HEK293 (cell line): ENCODE measurements around the gene ARPC1B.

Experiments used
- CTCF ChIA-PET: fragments of 350-600 bp; formaldehyde crosslinking; extraction: SDS; loops from one replicate; lab custom pipeline; 2021; ENCODE audit warnings: antibody characterized with exemption; lab: Yijun Ruan, JAX
- POLR2A ChIA-PET: fragments of 300-600 bp; formaldehyde crosslinking; extraction: SDS; loops from one replicate; lab custom pipeline; 2020; ENCODE audit warnings: antibody characterized with exemption, inconsistent platforms; lab: Yijun Ruan, JAX
- H3K27ac ChIP-seq: fragments of 200-500 bp; sonication (Bioruptor generic); 2 replicates; pipeline ENCODE4 v1.5.1; 2014; ENCODE audit warnings: low read depth, low read length, control low read depth, inconsistent platforms; ENCODE audit errors: extremely low read depth
- H3K36me3 ChIP-seq, 2 experiments: fragments of 200-500 bp in 1 of 2; sonication (Bioruptor generic) in 1 of 2; 1 replicate in 1 of 2; 2 replicates in 1 of 2; pipeline ENCODE4 v1.5.1; 2014 to 2017; ENCODE audit warnings: inconsistent platforms in 2 of 2, low read length in 2 of 2; ENCODE audit not compliant: control insufficient read depth in 2 of 2, insufficient read depth in 1 of 2
- H3K4me1 ChIP-seq: fragments of 200-500 bp; sonication (Bioruptor generic); 2 replicates; pipeline ENCODE4 v1.5.1; 2014; ENCODE audit warnings: mild to moderate bottlenecking, low read length, inconsistent platforms; ENCODE audit not compliant: control insufficient read depth, insufficient read depth
- H3K4me3 ChIP-seq: 2 replicates; pipeline ENCODE4 v1.5.1; 2011; ENCODE audit warnings: low read depth, mild to moderate bottlenecking, control low read depth, low read length, moderate library complexity
- H3K9me3 ChIP-seq: fragments of 200-500 bp; sonication (Bioruptor generic); 2 replicates; pipeline ENCODE4 v1.5.1; 2014; ENCODE audit warnings: low read depth, low read length, inconsistent platforms; ENCODE audit not compliant: control insufficient read depth, insufficient read depth
- EGR2 ChIP-seq: fragments of 450-650 bp; formaldehyde crosslinking; IDR thresholded peaks from 2 replicates; pipeline ENCODE4 v1.5.1; 2016; ENCODE audit warnings: low read depth, missing biosample characterization, missing genetic modification characterization
- GLIS1 ChIP-seq: fragments of 450-650 bp; formaldehyde crosslinking; IDR thresholded peaks from 2 replicates; pipeline ENCODE4 v1.5.1; 2016; ENCODE audit warnings: missing biosample characterization, missing genetic modification characterization
- KLF9 ChIP-seq: fragments of 450-650 bp; formaldehyde crosslinking; IDR thresholded peaks from 2 replicates; pipeline ENCODE4 v1.5.1; 2016; ENCODE audit warnings: missing biosample characterization, missing genetic modification characterization, low read depth
- ZBTB1 ChIP-seq: fragments of 450-650 bp; formaldehyde crosslinking; IDR thresholded peaks from 2 replicates; pipeline ENCODE4 v1.5.1; 2016; ENCODE audit warnings: missing biosample characterization, missing genetic modification characterization
- ZBTB17 ChIP-seq: fragments of 450-650 bp; formaldehyde crosslinking; IDR thresholded peaks from 2 replicates; pipeline ENCODE4 v1.5.1; 2016; ENCODE audit warnings: missing biosample characterization, missing genetic modification characterization
- ZNF341 ChIP-seq: fragments of 450-650 bp; formaldehyde crosslinking; IDR thresholded peaks from 2 replicates; pipeline ENCODE4; 2016; ENCODE audit warnings: low read depth, missing biosample characterization, missing genetic modification characterization
- ZNF548 ChIP-seq: fragments of 450-650 bp; formaldehyde crosslinking; IDR thresholded peaks from 2 replicates; pipeline ENCODE4 v1.5.1; 2016; ENCODE audit warnings: missing biosample characterization, missing genetic modification characterization
- ZNF623 ChIP-seq: fragments of 450-650 bp; formaldehyde crosslinking; IDR thresholded peaks from 2 replicates; pipeline ENCODE4 v1.5.1; 2016; ENCODE audit warnings: missing biosample characterization, missing genetic modification characterization
- ZSCAN16 ChIP-seq: fragments of 450-650 bp; formaldehyde crosslinking; IDR thresholded peaks from 2 replicates; pipeline ENCODE4 v1.5.1; 2016; ENCODE audit warnings: missing biosample characterization, missing genetic modification characterization
- TF ChIP-seq, protein P1 (sequence below): fragments of 450-650 bp; formaldehyde crosslinking; IDR thresholded peaks from 2 replicates; pipeline ENCODE4 v1.5.1; 2016; ENCODE audit warnings: missing biosample characterization, missing genetic modification characterization, borderline replicate concordance
- TF ChIP-seq, protein P2 (sequence below): fragments of 450-650 bp; formaldehyde crosslinking; IDR thresholded peaks from 2 replicates; pipeline ENCODE4 v1.5.1; 2016; ENCODE audit warnings: missing biosample characterization, missing genetic modification characterization, low read depth
- TF ChIP-seq, protein P3 (sequence below): fragments of 450-650 bp; formaldehyde crosslinking; IDR thresholded peaks from 2 replicates; pipeline ENCODE4 v1.5.1; 2016; ENCODE audit warnings: missing biosample characterization, missing genetic modification characterization
- TF ChIP-seq, protein P4 (sequence below): fragments of 450-650 bp; formaldehyde crosslinking; IDR thresholded peaks from 2 replicates; pipeline ENCODE4 v1.5.1; 2016; ENCODE audit warnings: missing biosample characterization, missing genetic modification characterization

ARPC1B gene

DNA sequence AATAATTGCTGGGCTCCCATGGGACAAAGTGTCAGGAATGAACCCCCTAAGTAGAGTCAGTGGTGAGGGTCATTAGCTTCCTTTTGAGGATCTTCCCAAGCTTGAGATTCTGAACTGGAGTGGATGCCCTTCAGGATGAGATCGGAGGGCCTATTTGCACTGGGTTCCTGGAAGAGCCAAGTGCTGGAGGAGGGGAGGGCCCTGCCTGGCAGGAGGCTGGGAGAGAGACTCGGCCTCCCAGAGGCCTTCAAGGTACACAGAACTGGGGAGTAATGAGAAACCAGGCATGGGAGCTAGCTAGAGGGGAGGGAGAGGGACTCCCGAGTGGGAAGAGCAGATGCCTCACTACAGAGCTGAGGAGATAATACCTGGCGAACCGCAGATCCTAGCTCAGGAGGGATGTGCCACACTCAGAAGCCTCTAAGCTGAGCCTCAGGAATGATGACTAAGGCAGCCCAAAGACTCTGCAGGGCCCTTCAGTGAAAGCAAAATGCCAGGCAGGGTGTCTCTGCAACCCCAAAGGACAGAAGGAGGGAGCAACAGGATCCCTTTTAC lies 24.4 kb downstream of the ARPC1B start:
- Histone ChIP-seq H3K4me1 (no peaks in the 10 kb centered on the region), H3K36me3 (peaks cover 35 to 88% of the 10 kb centered on the region in 2 experiments), H3K27ac (no peak overlapping the region), H3K4me3 (no peak overlapping the region), H3K9me3 (no peaks in the 10 kb centered on the region)
- ChIA-PET CTCF (interaction anchor here (0.6 to 0.7 kb wide), 2 partner anchors 11 to 74 kb away, joined by 3 read pairs; no protein-coding TSS in a partner anchor), POLR2A (interaction anchor here (1.0 to 1.8 kb wide), 3 partner anchors 8 to 24 kb away, joined by 3 to 10 read pairs (median 6); partner anchors contain the start of genes BUD31 and PDAP1)
- TF ChIP-seq, protein P1, sequence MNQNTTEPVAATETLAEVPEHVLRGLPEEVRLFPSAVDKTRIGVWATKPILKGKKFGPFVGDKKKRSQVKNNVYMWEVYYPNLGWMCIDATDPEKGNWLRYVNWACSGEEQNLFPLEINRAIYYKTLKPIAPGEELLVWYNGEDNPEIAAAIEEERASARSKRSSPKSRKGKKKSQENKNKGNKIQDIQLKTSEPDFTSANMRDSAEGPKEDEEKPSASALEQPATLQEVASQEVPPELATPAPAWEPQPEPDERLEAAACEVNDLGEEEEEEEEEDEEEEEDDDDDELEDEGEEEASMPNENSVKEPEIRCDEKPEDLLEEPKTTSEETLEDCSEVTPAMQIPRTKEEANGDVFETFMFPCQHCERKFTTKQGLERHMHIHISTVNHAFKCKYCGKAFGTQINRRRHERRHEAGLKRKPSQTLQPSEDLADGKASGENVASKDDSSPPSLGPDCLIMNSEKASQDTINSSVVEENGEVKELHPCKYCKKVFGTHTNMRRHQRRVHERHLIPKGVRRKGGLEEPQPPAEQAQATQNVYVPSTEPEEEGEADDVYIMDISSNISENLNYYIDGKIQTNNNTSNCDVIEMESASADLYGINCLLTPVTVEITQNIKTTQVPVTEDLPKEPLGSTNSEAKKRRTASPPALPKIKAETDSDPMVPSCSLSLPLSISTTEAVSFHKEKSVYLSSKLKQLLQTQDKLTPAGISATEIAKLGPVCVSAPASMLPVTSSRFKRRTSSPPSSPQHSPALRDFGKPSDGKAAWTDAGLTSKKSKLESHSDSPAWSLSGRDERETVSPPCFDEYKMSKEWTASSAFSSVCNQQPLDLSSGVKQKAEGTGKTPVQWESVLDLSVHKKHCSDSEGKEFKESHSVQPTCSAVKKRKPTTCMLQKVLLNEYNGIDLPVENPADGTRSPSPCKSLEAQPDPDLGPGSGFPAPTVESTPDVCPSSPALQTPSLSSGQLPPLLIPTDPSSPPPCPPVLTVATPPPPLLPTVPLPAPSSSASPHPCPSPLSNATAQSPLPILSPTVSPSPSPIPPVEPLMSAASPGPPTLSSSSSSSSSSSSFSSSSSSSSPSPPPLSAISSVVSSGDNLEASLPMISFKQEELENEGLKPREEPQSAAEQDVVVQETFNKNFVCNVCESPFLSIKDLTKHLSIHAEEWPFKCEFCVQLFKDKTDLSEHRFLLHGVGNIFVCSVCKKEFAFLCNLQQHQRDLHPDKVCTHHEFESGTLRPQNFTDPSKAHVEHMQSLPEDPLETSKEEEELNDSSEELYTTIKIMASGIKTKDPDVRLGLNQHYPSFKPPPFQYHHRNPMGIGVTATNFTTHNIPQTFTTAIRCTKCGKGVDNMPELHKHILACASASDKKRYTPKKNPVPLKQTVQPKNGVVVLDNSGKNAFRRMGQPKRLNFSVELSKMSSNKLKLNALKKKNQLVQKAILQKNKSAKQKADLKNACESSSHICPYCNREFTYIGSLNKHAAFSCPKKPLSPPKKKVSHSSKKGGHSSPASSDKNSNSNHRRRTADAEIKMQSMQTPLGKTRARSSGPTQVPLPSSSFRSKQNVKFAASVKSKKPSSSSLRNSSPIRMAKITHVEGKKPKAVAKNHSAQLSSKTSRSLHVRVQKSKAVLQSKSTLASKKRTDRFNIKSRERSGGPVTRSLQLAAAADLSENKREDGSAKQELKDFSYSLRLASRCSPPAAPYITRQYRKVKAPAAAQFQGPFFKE (tag by site-specific recombination), result no peak
- TF ChIP-seq ZBTB17 (tag by site-specific recombination), result peak; percentile 45
- peak; percentile 41 for TF ChIP-seq GLIS1
- TF ChIP-seq, protein P2, sequence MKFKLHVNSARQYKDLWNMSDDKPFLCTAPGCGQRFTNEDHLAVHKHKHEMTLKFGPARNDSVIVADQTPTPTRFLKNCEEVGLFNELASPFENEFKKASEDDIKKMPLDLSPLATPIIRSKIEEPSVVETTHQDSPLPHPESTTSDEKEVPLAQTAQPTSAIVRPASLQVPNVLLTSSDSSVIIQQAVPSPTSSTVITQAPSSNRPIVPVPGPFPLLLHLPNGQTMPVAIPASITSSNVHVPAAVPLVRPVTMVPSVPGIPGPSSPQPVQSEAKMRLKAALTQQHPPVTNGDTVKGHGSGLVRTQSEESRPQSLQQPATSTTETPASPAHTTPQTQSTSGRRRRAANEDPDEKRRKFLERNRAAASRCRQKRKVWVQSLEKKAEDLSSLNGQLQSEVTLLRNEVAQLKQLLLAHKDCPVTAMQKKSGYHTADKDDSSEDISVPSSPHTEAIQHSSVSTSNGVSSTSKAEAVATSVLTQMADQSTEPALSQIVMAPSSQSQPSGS, result no peak
- peak; percentile 81 for TF ChIP-seq ZNF341
- no peak for TF ChIP-seq ZNF548 (tag by site-specific recombination)

DNA sequence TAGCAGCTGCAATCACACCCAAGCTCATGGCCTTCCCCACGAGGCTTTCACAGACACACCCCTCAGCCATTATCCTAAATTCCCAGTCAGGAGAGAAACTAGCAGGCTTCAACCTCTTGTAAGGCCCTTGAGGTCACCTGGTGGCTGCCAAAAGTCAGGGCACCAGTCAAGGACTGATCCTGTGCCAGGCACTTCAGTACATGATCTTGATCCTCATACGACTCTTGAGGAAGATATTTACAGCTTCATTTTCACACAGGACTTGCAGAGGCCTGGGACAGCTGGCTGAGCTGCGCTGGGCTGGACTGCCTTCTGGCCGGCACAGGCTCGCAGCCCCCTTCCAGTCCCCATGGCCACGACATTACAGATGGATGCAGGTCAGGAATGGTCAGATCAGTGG lies 25.1 kb downstream of the ARPC1B start:
- Histone ChIP-seq H3K9me3 (no peaks in the 10 kb centered on the region), H3K4me3 (no peak overlapping the region), H3K36me3 (peaks cover 38 to 88% of the 10 kb centered on the region in 2 experiments), H3K27ac (no peak overlapping the region), H3K4me1 (no peaks in the 10 kb centered on the region)
- ChIA-PET POLR2A (interaction anchor here (1.2 to 1.8 kb wide), 2 partner anchors 9 kb away, joined by 6 to 10 read pairs; partner anchors contain the start of genes BUD31 and PDAP1), CTCF (interaction anchor here (0.5 to 0.7 kb wide), 2 partner anchors 11 to 1404 kb away, joined by 3 read pairs; no protein-coding TSS in a partner anchor)
- TF ChIP-seq EGR2 (tag by site-specific recombination), result no peak
- 0 out of 2 replicates have a peak, but pooled peaks have one; percentile 18 for TF ChIP-seq KLF9 (tag by site-specific recombination)
- TF ChIP-seq ZBTB1 (tag by site-specific recombination), result no peak
- no peak for TF ChIP-seq ZSCAN16 (tag by site-specific recombination)
- TF ChIP-seq, protein P3, sequence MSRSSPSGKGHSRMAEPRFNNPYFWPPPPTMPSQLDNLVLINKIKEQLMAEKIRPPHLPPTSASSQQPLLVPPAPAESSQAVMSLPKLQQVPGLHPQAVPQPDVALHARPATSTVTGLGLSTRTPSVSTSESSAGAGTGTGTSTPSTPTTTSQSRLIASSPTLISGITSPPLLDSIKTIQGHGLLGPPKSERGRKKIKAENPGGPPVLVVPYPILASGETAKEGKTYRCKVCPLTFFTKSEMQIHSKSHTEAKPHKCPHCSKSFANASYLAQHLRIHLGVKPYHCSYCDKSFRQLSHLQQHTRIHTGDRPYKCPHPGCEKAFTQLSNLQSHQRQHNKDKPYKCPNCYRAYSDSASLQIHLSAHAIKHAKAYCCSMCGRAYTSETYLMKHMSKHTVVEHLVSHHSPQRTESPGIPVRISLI (tag by site-specific recombination), result no peak

DNA sequence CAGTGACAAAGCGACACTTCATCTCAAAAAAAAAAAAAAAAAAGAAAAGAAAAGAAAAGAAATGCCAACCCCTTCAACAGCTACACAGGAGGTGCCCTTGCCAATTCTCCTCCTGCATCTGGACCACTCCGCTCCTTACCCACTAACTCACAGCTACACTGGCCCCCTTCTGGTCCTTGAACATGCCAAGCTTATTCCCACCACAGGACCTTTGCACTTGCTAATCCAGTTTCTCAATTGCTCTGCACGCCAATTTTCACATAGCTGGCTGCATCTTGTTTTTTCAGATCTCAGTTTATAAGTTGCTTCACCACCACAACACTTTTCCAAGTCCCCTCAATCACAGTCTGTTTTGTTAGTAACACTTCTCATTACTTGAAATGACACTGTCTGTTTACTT lies 28.3 kb downstream of the ARPC1B start:
- Histone ChIP-seq H3K4me1 (peaks cover 2% of the 10 kb centered on the region; the same call in 1 of the 2 replicates), H3K27ac (no peak overlapping the region), H3K4me3 (no peak overlapping the region), H3K9me3 (no peaks in the 10 kb centered on the region), H3K36me3 (peaks cover 26 to 71% of the 10 kb centered on the region in 2 experiments; a peak in 2 of 3 replicates)
- TF ChIP-seq, protein P4, sequence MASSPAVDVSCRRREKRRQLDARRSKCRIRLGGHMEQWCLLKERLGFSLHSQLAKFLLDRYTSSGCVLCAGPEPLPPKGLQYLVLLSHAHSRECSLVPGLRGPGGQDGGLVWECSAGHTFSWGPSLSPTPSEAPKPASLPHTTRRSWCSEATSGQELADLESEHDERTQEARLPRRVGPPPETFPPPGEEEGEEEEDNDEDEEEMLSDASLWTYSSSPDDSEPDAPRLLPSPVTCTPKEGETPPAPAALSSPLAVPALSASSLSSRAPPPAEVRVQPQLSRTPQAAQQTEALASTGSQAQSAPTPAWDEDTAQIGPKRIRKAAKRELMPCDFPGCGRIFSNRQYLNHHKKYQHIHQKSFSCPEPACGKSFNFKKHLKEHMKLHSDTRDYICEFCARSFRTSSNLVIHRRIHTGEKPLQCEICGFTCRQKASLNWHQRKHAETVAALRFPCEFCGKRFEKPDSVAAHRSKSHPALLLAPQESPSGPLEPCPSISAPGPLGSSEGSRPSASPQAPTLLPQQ, result no peak
- peak; percentile 99 for TF ChIP-seq ZNF623 (tag by site-specific recombination)
- POLR2A ChIA-PET, result interaction anchor here (0.6 to 0.7 kb wide), 2 partner anchors 11 to 13 kb away, joined by 3 to 4 read pairs; no protein-coding TSS in a partner anchor
- CTCF ChIA-PET, result no interaction called here
